Transverse colon (tissue), 4 donors: ENCODE measurements around the gene ACP5.
"Not testable (repeated sequence)": the region's sequence is repeated elsewhere in the genome, so short reads cannot be mapped to it uniquely, and the experiment has no call there.

Experiments used
- POLR2AphosphoS5 ChIP-seq, 3 donors: sonication (generic); formaldehyde crosslinking; IDR thresholded peaks; one replicate each; pipeline ENCODE4 v1.6.1; 2016; ENCODE audit warnings: antibody characterized with exemption in 3 of 3
- TF ChIP-seq, protein P1 (sequence below), 5 experiments: fragments of 200-600 bp in 3 of 5; fragments of 450-650 bp in 2 of 5; sonication (generic) in 3 of 5; IDR thresholded peaks; 1 replicate in 2 of 5; 2 replicates in 3 of 5; pipeline ENCODE4 v1.5.1; 2016 to 2017; ENCODE audit warnings: antibody characterized with exemption in 5 of 5, inconsistent platforms in 3 of 5, mild to moderate bottlenecking in 2 of 5, moderate library complexity in 1 of 5

DNA sequence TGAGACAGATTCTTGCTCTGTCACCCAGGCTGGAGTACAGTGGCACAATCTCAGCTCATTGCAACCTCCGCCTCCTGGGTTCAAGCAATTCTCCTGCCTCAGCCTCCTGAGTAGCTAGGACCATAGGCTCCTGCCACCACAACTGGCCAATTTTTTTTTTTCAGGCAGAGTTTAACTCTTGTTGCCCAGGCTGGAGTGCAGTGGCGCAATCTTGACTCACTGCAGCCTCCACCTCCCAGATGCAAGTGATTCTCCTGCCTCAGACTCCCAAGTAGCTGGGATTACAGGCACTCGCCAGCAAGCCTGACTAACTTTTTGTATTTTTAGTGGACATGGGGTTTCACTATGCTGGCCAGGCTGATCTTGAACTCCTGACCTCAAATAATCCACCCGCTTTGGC, 3.7 kb downstream of the ACP5 start:
- TF ChIP-seq POLR2AphosphoS5 (IDR thresholded peaks at IDR 0.05): not testable (repeated sequence)
- TF ChIP-seq, protein P1, sequence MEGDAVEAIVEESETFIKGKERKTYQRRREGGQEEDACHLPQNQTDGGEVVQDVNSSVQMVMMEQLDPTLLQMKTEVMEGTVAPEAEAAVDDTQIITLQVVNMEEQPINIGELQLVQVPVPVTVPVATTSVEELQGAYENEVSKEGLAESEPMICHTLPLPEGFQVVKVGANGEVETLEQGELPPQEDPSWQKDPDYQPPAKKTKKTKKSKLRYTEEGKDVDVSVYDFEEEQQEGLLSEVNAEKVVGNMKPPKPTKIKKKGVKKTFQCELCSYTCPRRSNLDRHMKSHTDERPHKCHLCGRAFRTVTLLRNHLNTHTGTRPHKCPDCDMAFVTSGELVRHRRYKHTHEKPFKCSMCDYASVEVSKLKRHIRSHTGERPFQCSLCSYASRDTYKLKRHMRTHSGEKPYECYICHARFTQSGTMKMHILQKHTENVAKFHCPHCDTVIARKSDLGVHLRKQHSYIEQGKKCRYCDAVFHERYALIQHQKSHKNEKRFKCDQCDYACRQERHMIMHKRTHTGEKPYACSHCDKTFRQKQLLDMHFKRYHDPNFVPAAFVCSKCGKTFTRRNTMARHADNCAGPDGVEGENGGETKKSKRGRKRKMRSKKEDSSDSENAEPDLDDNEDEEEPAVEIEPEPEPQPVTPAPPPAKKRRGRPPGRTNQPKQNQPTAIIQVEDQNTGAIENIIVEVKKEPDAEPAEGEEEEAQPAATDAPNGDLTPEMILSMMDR (IDR thresholded peaks at IDR 0.05): not testable (repeated sequence)
